Chondrocyte (in vitro differentiated cells): ENCODE measurements around the gene LENG8. TPM values are rescaled to one million over a fixed set of nuclear protein-coding genes. Genes with fewer than 3 reads are reported as not detected.

Source experiments
- DNase-seq: peaks from one replicate; pipeline ENCODE4 v3.0.0; 2021; ENCODE audit warnings: mixed read lengths, low spot score
- H3K27ac Mint-ChIP-seq: one replicate; pipeline ENCODE4 v1.8.0; 2021; ENCODE audit warnings: mild to moderate bottlenecking, moderate library complexity, mixed read lengths; ENCODE audit not compliant: unreplicated experiment
- H3K27me3 Mint-ChIP-seq: 2 replicates; pipeline ENCODE4 v1.8.0; 2021; ENCODE audit warnings: low read depth, mixed read lengths
- H3K36me3 Mint-ChIP-seq: 2 replicates; pipeline ENCODE4 v1.8.0; 2021; ENCODE audit warnings: low read depth, mixed read lengths
- H3K4me1 Mint-ChIP-seq: 2 replicates; pipeline ENCODE4 v1.8.0; 2021; ENCODE audit warnings: low read depth, mild to moderate bottlenecking, mixed read lengths
- H3K4me3 Mint-ChIP-seq: one replicate; pipeline ENCODE4 v1.8.0; 2021; ENCODE audit warnings: mild to moderate bottlenecking, moderate library complexity, mixed read lengths; ENCODE audit not compliant: unreplicated experiment
- H3K9me3 Mint-ChIP-seq: 2 replicates; pipeline ENCODE4 v1.8.0; 2021; ENCODE audit warnings: low read depth, mixed read lengths
- total RNA-seq: library from RNA; stranded (reverse); gene quantifications from 3 replicates; pipeline ENCODE4 v1.2.1, GENCODE V29; 2021
- TF ChIP-seq, protein P1 (sequence below): fragments of 200-600 bp; sonication (generic); IDR thresholded peaks from 2 replicates; pipeline ENCODE4 v1.5.0; 2021; ENCODE audit warnings: antibody characterized with exemption, mild to moderate bottlenecking, moderate library complexity

LENG8 gene
- total RNA-seq, 1 donor from 2014 or later, result 110 TPM

DNA sequence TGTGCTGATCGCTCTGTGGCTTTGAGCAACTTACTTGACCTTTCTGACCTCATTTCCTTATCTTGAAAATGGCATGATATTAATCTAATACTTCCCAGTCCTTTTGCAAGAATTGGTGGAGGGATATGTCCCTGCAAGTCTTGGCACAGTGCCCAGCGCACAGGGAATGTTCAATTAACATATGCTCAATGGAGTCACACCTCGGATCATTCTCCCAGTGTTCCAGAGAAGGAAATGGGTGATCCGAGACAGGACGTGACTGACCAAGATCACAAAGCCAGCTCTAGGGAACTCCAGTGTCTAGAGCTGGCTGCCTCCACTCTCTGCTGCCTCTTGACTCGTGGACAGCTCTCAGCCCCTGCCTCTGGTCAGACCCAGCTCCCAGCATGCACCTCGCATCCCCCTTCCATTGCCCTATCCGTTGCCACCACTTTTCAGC lies 20.5 kb downstream of the LENG8 start:
- Mint-ChIP-seq H3K4me1 (peaks cover 33% of the 10 kb centered on the region), H3K27ac (peak overlapping the region; percentile 22), H3K27me3 (no peaks in the 10 kb centered on the region), H3K36me3 (peaks cover 6% of the 10 kb centered on the region), H3K4me3 (no peak overlapping the region), H3K9me3 (no peaks in the 10 kb centered on the region)
- peak; percentile 86 for DNase-seq
- TF ChIP-seq, protein P1, sequence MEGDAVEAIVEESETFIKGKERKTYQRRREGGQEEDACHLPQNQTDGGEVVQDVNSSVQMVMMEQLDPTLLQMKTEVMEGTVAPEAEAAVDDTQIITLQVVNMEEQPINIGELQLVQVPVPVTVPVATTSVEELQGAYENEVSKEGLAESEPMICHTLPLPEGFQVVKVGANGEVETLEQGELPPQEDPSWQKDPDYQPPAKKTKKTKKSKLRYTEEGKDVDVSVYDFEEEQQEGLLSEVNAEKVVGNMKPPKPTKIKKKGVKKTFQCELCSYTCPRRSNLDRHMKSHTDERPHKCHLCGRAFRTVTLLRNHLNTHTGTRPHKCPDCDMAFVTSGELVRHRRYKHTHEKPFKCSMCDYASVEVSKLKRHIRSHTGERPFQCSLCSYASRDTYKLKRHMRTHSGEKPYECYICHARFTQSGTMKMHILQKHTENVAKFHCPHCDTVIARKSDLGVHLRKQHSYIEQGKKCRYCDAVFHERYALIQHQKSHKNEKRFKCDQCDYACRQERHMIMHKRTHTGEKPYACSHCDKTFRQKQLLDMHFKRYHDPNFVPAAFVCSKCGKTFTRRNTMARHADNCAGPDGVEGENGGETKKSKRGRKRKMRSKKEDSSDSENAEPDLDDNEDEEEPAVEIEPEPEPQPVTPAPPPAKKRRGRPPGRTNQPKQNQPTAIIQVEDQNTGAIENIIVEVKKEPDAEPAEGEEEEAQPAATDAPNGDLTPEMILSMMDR, result no peak

GRCh38 chr19:54470276-54470887 lies 21.4 kb downstream of the LENG8 start:
- Mint-ChIP-seq H3K9me3 (no peaks in the 10 kb centered on the region), H3K4me3 (peak overlapping the region; percentile 77), H3K36me3 (peaks cover 6% of the 10 kb centered on the region), H3K27me3 (no peaks in the 10 kb centered on the region), H3K4me1 (peaks cover 30% of the 10 kb centered on the region), H3K27ac (peak overlapping the region; percentile 59)
- TF ChIP-seq, protein P1, result no peak
- DNase-seq, result peak; percentile 6

- H3K27ac Mint-ChIP-seq, result peak overlapping the region; percentile 79
- no peaks in the 10 kb centered on the region for H3K27me3 Mint-ChIP-seq
Measured at GRCh38 chr19:54470991-54471782, 22.2 kb downstream of the LENG8 start.

DNA sequence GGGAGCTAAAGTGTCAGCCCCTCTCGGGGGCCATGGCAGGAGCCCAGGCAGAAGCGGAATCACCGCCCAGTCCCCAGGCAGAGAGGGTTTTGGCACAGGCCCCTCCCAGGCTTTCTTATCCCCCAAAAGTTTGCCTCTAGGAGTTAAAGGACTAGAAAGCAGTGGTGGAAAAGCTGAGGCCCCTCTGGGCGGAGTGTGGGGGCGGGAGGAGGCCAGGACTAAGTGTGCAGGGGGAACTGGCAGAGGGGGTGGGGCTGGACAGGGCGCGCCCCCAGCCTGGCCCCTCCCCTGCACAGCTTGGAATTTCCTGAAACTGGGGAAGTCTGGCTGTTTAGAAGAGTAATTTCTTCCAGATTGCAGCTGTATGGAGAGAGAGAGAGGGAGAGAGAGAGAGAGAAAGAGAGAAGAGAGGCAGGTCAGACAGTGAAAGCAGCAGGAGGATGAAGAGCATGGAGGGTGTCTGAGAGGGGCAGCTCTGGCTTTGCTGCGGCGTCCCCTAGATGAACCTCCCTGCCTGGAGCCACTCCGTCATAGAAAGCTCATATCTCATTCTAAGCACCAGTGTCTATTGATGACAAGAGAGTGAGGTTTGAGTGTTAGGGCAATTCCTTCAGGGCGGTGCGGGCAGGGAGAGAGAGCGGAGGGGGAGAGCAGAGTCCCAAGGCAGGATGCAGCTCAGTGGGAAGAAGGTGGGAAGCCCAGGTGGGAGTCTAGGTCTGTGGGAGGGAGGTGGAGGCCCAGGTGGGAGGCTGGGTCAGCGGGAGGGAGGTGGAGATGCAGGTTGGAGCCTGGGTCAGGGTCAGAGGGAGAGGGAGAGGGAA lies 24.3 kb downstream of the LENG8 start, which contains the start of gene CDC42EP5:
Gene CDC42EP5 (minus strand): TSS at position 226 of the 821 bp plus-strand sequence. CDS start 7,749 bp downstream, outside the sequence.
- H3K4me1 Mint-ChIP-seq, result peaks cover 30% of the 10 kb centered on the region
- H3K27me3 Mint-ChIP-seq, result no peaks in the 10 kb centered on the region
- peak within 1 kb of the TSS; percentile 93 for H3K27ac Mint-ChIP-seq
- no peaks in the 10 kb centered on the region for H3K9me3 Mint-ChIP-seq
- DNase-seq, result peak; percentile 73
- peaks cover 2% of the 10 kb centered on the region for H3K36me3 Mint-ChIP-seq
- TF ChIP-seq, protein P1, result no peak
- peak within 1 kb of the TSS; percentile 70 for H3K4me3 Mint-ChIP-seq

More at GRCh38 chr19:54470991-54471782, 22.2 kb downstream of the LENG8 start:
- peaks cover 2% of the 10 kb centered on the region for H3K36me3 Mint-ChIP-seq
- H3K9me3 Mint-ChIP-seq, result no peaks in the 10 kb centered on the region
- H3K4me1 Mint-ChIP-seq, result peaks cover 30% of the 10 kb centered on the region
- peak overlapping the region; percentile 77 for H3K4me3 Mint-ChIP-seq
- TF ChIP-seq, protein P1, result no peak
- peak; percentile 81 for DNase-seq
